Ammon's horn (tissue), 1 donor: ENCODE measurements around the gene UBAC1.
A peak's percentile ranks its signal among the peaks of the same experiment; 100 is the strongest.
"Not testable (repeated sequence)": the region's sequence is repeated elsewhere in the genome, so short reads cannot be mapped to it uniquely, and the experiment has no call there.

Experiments used
- DNase-seq: peaks from one replicate; pipeline ENCODE4 v3.0.0-alpha.2; 2016; ENCODE audit warnings: low spot score

The UBAC1 gene

GRCh38 chr9:135920256-135920930 is 40.8 kb downstream of the UBAC1 start:
- no peak for DNase-seq

DNA sequence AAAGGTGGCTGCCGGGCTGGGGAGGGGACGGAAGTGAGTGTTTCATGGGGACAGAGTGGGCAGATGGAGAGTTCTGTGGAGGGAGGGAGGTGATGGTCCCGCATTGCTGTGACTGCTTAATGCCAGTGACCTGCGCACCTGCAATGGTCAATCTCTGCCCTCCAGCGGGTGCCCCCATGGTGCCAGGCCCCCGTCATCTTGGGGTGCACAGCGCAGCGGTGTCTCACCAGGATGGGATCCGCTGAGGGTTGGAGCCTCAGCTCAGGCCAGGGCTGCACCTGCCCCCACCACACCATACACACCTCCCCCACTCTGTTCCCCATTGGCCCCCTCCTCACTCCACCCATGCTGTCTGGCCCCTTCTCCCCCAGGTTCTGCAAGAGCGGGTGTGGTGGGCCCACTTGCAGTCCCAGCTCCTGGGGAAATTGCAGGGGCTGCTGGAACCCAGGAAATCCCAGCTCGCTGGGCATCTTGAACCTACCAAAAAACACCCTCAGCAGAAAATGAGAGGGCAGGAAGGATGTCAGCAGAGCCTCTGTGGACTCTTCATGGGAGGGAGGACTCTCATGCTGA is 41.8 kb downstream of the UBAC1 start:
- DNase-seq = no peak

DNA sequence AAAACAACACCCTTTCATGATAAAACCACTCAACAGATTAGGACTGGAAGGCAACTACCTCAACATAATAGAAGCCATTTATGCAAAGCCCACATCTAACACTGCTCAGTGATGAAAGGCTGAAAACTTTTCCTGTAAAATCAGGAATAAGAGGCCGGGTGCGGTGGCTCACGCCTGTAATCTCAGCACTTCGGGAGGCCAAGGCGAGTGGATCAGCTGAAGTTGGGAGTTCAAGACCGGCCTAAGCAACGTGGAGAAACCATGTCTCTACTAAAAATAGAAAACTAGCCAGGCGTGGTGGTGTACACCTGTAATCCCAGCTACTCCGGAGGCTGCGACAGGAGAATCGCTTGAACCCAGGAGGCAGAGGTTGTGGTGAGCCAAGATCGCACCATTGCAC is 44.9 kb downstream of the UBAC1 start:
- not testable (repeated sequence) for DNase-seq

DNA sequence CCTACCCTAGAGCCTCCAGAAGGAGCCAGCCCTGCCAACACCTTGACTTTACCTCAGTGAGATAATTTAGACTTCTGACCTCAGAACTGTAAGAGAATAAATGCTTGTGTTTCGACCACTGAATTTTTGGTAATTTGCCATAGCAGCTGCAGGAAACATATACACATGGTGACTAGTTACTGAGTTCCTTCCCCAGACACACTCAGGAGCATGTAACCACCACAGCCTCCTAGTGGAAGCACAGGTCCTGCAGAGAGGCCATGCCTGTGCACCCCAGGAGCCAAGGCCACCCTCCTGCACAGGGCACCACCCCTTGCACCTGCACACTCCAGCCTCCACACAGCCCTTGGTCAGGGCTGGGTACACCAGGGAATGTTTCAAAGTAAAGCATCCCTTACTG is 46.3 kb downstream of the UBAC1 start:
- no peak for DNase-seq

DNA sequence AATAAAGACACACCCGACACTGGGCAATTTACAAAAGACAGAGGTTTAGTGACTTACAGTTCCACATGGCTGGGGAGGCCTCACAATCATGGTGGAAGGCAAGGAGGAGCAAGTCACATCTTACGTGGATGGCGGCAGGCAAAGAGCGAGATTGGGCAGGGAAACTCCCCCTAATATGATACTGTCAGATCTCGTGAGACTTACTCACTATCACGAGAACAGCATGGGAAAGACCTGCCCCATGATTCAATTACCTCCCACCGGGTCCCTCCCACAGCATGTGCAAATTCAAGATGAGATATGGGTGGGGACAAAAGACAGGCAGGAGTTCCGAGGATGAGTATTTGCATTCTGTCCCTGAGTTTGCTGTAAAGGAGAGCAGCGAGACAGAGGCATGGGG is 49.9 kb downstream of the UBAC1 start:
- not testable (repeated sequence) for DNase-seq

DNA sequence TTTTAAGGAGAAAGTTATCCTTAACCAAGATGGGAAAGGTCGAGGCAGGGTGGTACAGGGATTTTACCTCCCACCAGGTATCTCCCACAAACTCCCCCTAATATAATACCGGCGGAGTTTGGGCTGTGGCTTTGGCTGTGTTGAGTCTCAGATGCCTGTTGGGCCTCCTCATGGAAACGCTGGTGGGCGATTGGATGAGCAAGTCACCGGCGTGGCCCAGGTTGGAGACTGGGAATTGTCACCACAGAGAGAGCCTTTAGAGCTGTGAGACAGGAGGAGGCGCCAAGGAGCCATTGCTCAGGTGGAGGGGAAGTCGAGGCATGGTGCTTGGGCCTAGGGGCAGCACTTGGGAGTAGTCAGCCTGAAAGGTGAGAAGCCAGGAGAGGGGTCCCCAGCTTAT is 50.4 kb downstream of the UBAC1 start:
- no peak for DNase-seq

DNA sequence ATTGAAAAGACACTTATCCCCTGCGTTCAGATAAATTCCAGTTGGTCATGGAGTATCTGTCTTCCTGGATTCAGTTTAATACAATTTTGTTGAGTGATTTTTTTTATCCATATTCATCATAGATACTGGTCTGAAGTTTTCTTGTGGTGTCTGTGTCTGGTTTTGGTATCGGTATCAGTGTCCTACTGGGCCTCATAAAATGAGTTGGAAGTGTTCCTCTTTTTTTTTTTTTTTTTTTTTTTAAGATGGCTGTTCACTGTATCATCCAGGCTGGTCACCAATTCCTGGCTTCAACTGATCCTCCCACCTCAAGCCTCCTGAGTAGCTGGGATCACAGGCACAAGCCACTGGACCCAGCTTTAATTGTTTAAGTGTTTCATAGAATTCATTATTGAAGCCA is 51.0 kb downstream of the UBAC1 start:
- DNase-seq = no peak

GRCh38 chr9:135909371-135909770 is 51.8 kb downstream of the UBAC1 start:
- DNase-seq = no peak

- no peak for DNase-seq
Observed at GRCh38 chr9:135908754-135909204, 52.4 kb downstream of the UBAC1 start.

DNA sequence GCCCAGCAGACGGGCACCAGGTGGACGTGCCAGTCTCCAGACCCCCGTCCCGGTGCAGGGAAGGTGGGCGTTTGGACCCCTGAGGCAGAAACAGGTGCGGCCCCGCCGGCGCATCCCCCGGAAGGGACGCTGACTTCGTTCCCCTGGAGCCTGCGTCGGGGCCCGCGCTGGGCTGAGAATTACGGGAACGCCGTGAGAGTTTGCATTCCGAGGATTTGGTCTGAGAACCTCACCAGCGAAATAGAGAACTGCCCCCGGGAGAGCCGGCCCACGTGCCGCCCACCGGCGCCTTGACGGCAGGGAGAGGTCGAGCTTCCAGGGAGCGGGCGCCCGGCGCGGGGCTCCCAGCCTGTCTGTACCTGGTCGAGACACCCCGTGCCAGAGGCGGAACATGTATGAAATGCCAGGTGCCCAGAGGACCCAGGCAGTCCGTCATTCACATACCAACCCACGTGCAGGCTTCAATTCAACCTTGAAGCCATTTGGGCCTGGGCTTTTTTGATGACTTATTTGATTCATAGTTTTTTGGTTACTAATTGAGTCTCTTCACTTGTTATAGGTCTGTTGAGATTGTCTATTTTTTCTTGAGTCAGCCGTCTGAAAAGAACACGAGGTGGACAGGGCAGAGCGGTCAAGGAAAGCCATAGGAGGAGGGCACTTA is 53.0 kb downstream of the UBAC1 start:
- DNase-seq = no peak

- peak; percentile 91 for DNase-seq
Observed at GRCh38 chr9:135907431-135908092, 53.6 kb downstream of the UBAC1 start, which contains the start of gene CAMSAP1. CAMSAP1 (minus strand) TSS chr9:135907546; CDS start chr9:135907159, 387 bp downstream.

GRCh38 chr9:135907006-135907430 is 54.2 kb downstream of the UBAC1 start:
- DNase-seq = peak; percentile 14

- peak; percentile 18 for DNase-seq
Observed at GRCh38 chr9:135906291-135907005, 54.7 kb downstream of the UBAC1 start.

DNA sequence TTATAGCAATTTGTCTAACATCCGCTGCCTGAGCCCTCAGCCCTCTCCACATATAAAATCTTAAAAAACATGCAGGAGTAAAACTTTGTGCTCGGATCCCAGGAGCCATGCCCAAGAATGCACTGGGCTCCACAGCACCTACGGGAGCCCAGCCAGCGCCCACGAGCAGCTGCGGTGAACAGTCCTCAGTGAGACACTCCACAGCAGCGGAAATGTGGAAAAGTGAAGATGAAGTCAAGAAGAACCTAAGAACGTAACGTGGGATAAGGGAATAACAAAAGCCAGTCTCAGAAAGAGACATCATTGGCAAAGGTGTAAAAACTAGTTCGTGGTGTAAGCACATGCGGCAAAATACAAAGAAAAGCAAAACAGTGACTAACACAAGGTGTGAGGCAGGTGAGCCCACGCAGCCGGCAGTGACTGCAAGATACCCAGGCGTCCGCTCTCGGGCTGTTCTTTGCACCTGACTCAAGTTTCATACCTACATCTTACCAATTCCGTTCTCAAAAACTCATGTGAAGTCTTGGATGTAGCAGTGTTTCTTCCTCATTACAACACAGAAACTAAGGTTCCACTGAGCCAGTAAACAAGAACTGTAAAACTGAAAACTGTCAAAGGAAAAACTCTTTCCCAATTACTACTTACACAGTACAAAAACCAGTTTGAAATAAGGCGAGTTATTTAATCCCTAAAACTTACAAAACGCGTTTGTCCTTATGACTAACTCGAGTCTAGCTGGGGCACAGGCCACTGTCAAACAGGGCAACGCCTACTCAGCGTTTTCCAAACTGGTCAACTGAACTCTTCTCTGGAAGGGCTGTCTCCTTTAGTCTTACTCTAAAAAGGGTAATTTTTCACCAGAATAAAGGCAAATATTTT is 55.6 kb downstream of the UBAC1 start:
- no peak for DNase-seq

DNA sequence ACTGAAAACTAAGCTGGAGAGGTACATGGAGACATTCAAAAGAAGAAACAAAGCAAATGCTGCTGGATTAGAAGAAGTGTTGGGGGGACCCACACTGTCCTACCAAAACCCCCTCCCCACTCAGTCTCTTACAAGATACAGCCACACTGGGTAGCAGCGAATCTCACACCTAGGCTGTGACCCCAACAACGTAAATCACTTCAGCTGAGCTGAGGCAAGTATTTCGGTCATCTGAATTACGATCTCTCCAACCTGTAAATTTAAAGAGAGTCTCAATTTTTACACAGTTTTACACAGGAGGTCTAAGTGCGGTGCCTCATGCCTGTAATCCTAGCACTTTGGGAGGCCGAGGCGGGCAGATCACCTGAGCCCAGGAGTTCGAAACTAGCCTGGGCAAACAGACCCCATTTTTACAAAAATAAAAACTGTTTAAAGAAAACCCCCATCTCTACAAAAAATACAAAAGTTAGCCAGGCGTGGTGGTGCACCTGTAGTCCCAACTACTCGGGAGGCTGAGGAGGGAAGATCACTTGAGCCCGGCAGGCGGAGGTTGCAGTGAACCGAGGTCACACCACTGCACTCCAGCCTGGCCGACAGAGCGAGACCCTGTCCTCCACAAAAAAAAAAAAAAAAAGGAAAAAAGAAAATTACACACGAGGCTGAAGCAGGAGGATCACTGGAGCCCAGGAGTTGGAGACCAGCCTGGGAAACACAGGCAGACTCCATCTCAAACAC is 57.2 kb downstream of the UBAC1 start:
- DNase-seq = no peak

- no peak for DNase-seq
Observed at GRCh38 chr9:135903358-135903656, 57.9 kb downstream of the UBAC1 start.

GRCh38 chr9:135902655-135903357 is 58.4 kb downstream of the UBAC1 start:
- DNase-seq = no peak

GRCh38 chr9:135901826-135902225 is 59.3 kb downstream of the UBAC1 start:
- no peak for DNase-seq

- no peak for DNase-seq
Observed at GRCh38 chr9:135901031-135901758, 60.0 kb downstream of the UBAC1 start.
